Caco-2 (cell line): Measurements from ENCODE around the gene BCAN. TPM values are rescaled to one million over a fixed set of nuclear protein-coding genes. Genes with fewer than 3 reads are reported as not detected.

Experiments
- BruUV-seq: library from RNA; stranded (reverse); fragments of 400-500 nt; replicated peaks from 2 replicates; lab custom pipeline; 2021; lab: Mats Ljungman, UMichigan
- CTCF ChIA-PET: fragments of 300-600 bp; sonication (Branson Sonifier 250); formaldehyde crosslinking; loops from one replicate; lab custom pipeline; 2022; ENCODE audit warnings: antibody characterized with exemption; lab: Charles Lee
- POLR2A ChIA-PET: fragments of 300-600 bp; sonication (Branson Sonifier 250); formaldehyde crosslinking; loops from one replicate; lab custom pipeline; 2022; ENCODE audit warnings: antibody characterized with exemption; lab: Charles Lee
- DNase-seq, 2 experiments: peaks; one replicate each; pipeline versions ENCODE4 v3.0.0 to v3.0.0-alpha.2; 2020 to 2022
- H3K27me3 ChIP-seq: replicated peaks from 2 replicates; pipeline ENCODE4 v1.6.0; 2011; ENCODE audit warnings: low read length; ENCODE audit not compliant: control insufficient read depth, insufficient read depth
- H3K36me3 ChIP-seq: 2 replicates; pipeline ENCODE4 v1.5.1; 2011; ENCODE audit warnings: low read length; ENCODE audit not compliant: control insufficient read depth, insufficient read depth
- H3K4me1 ChIP-seq: fragments of 250-450 bp; sonication (Bioruptor Pico); 2 replicates; pipeline ENCODE4 v1.5.1; 2020; ENCODE audit warnings: mild to moderate bottlenecking
- H3K4me3 ChIP-seq: 2 replicates; pipeline ENCODE4 v1.5.1; 2011; ENCODE audit warnings: low read depth, mild to moderate bottlenecking, control low read depth, low read length
- H3K9me3 ChIP-seq: fragments of 250-450 bp; sonication (Bioruptor Pico); 2 replicates; pipeline ENCODE4 v1.5.1; 2020; ENCODE audit warnings: mild to moderate bottlenecking, moderate library complexity
- H3K27ac Mint-ChIP-seq: one replicate; pipeline ENCODE4 v1.8.0; 2022; ENCODE audit warnings: mixed read lengths; ENCODE audit not compliant: unreplicated experiment
- H3K27me3 Mint-ChIP-seq: one replicate; pipeline ENCODE4 v1.8.0; 2022; ENCODE audit warnings: mixed read lengths; ENCODE audit not compliant: insufficient read depth, unreplicated experiment
- H3K36me3 Mint-ChIP-seq: one replicate; pipeline ENCODE4 v1.8.0; 2022; ENCODE audit warnings: mild to moderate bottlenecking, mixed read lengths; ENCODE audit not compliant: insufficient read depth, unreplicated experiment
- H3K4me1 Mint-ChIP-seq: one replicate; pipeline ENCODE4 v1.8.0; 2022; ENCODE audit warnings: low read depth, mixed read lengths; ENCODE audit not compliant: unreplicated experiment
- H3K4me3 Mint-ChIP-seq: one replicate; pipeline ENCODE4 v1.8.0; 2022; ENCODE audit warnings: mild to moderate bottlenecking, moderate library complexity, mixed read lengths; ENCODE audit not compliant: unreplicated experiment
- H3K9me3 Mint-ChIP-seq: one replicate; pipeline ENCODE4 v1.8.0; 2022; ENCODE audit warnings: mixed read lengths; ENCODE audit not compliant: unreplicated experiment
- intact Hi-C: fragments of 100-400 bp; cut with micrococcal nuclease; formaldehyde crosslinking; loops from one replicate; pipeline ENCODE4 v1.10.0; 2022; ENCODE audit not compliant: unreplicated experiment
- total RNA-seq: library from RNA; stranded (reverse); gene quantifications from 2 replicates; pipeline ENCODE4 v1.2.3, GENCODE V29; 2022
- TF ChIP-seq, protein P1 (sequence below), 2 experiments: fragments of 200-600 bp in 1 of 2; IDR thresholded peaks; 1 replicate in 1 of 2; 2 replicates in 1 of 2; pipeline versions ENCODE4 v1.5.1 to v1.8.0; 2011 to 2022; ENCODE audit warnings: antibody characterized with exemption in 1 of 2, control low read depth in 1 of 2, inconsistent platforms in 1 of 2, low read depth in 1 of 2, low read length in 1 of 2, mild to moderate bottlenecking in 1 of 2, moderate library complexity in 1 of 2; ENCODE audit not compliant: insufficient read depth in 1 of 2, severe bottlenecking in 1 of 2, unreplicated experiment in 1 of 2

Gene BCAN
- total RNA-seq, 1 experiment from 2014 or later: not detected

DNA sequence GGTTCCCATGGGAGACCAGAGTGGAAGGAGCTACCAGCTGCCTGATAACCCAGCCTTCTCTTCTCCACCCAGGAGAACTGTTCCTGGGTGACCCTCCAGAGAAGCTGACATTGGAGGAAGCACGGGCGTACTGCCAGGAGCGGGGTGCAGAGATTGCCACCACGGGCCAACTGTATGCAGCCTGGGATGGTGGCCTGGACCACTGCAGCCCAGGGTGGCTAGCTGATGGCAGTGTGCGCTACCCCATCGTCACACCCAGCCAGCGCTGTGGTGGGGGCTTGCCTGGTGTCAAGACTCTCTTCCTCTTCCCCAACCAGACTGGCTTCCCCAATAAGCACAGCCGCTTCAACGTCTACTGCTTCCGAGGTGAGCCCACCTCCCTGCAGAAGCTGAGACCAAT lies 6.6 kb downstream of the BCAN start:
- Mint-ChIP-seq H3K36me3 (no peaks in the 10 kb centered on the region), H3K27ac (no peak overlapping the region), H3K9me3 (no peaks in the 10 kb centered on the region), H3K27me3 (peaks cover 4% of the 10 kb centered on the region), H3K4me3 (no peak overlapping the region), H3K4me1 (no peaks in the 10 kb centered on the region)
- BruUV-seq: no TSS peak
- no peak overlapping the region for H3K4me3 ChIP-seq
- ChIA-PET CTCF (interaction anchor here (0.6 to 1.3 kb wide), 4 partner anchors 17 to 24 kb away, joined by 3 to 13 read pairs (median 3); no protein-coding TSS in a partner anchor), POLR2A (no interaction called here)
- no peak for DNase-seq
- no peaks in the 10 kb centered on the region for H3K36me3 ChIP-seq
- no peaks in the 10 kb centered on the region for H3K9me3 ChIP-seq
- H3K4me1 ChIP-seq: no peaks in the 10 kb centered on the region
- TF ChIP-seq, protein P1, sequence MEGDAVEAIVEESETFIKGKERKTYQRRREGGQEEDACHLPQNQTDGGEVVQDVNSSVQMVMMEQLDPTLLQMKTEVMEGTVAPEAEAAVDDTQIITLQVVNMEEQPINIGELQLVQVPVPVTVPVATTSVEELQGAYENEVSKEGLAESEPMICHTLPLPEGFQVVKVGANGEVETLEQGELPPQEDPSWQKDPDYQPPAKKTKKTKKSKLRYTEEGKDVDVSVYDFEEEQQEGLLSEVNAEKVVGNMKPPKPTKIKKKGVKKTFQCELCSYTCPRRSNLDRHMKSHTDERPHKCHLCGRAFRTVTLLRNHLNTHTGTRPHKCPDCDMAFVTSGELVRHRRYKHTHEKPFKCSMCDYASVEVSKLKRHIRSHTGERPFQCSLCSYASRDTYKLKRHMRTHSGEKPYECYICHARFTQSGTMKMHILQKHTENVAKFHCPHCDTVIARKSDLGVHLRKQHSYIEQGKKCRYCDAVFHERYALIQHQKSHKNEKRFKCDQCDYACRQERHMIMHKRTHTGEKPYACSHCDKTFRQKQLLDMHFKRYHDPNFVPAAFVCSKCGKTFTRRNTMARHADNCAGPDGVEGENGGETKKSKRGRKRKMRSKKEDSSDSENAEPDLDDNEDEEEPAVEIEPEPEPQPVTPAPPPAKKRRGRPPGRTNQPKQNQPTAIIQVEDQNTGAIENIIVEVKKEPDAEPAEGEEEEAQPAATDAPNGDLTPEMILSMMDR (IDR thresholded peaks at IDR 0.05; ENCODE audit: insufficient read depth in 1 of 2, low read depth in 1 of 2, low read length in 1 of 2, severe bottlenecking in 1 of 2, unreplicated experiment in 1 of 2): no peak
- H3K27me3 ChIP-seq: no peaks in the 10 kb centered on the region
- intact Hi-C loops: no loop called here

DNA sequence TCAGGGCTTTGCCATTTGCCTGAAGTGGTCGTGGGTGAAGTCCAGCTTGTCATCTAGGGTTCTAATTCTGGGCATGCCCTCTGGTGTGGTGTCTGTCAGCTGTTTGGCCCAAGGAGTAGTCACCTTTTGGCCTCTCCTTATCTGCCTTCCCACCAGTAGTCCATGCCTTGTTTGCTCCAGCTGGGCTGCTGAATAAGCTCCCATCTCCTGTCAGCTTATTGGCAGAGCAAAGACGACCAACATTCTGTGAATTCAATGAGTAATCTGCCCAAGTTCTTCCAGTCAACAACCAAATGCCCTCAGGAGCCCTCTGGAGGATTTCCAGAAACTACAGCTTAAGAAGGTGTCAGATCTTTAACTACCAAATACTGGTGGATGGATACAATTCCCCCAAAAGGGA lies 7.0 kb downstream of the BCAN start:
- H3K27ac Mint-ChIP-seq: no peak overlapping the region
- Histone ChIP-seq H3K4me3 (no peak overlapping the region), H3K9me3 (no peaks in the 10 kb centered on the region), H3K36me3 (no peaks in the 10 kb centered on the region), H3K4me1 (no peaks in the 10 kb centered on the region), H3K27me3 (no peaks in the 10 kb centered on the region)
- no peaks in the 10 kb centered on the region for H3K9me3 Mint-ChIP-seq
- DNase-seq: no peak
- H3K4me1 Mint-ChIP-seq: no peaks in the 10 kb centered on the region
- POLR2A ChIA-PET: no interaction called here
- CTCF ChIA-PET: interaction anchor here (0.6 to 1.3 kb wide), 5 partner anchors 16 to 29 kb away, joined by 3 to 13 read pairs (median 3); no protein-coding TSS in a partner anchor
- intact Hi-C loops: no loop called here
- H3K27me3 Mint-ChIP-seq: peaks cover 2% of the 10 kb centered on the region
- no TSS peak for BruUV-seq
- no peak overlapping the region for H3K4me3 Mint-ChIP-seq
- TF ChIP-seq, protein P1 (IDR thresholded peaks at IDR 0.05; ENCODE audit: insufficient read depth in 1 of 2, low read depth in 1 of 2, low read length in 1 of 2, severe bottlenecking in 1 of 2, unreplicated experiment in 1 of 2): no peak
- no peaks in the 10 kb centered on the region for H3K36me3 Mint-ChIP-seq

- no peak overlapping the region for H3K27ac Mint-ChIP-seq
- no peaks in the 10 kb centered on the region for H3K9me3 Mint-ChIP-seq
- Histone ChIP-seq H3K27me3 (no peaks in the 10 kb centered on the region), H3K36me3 (no peaks in the 10 kb centered on the region), H3K4me1 (no peaks in the 10 kb centered on the region), H3K4me3 (no peak overlapping the region), H3K9me3 (no peaks in the 10 kb centered on the region)
- H3K36me3 Mint-ChIP-seq: no peaks in the 10 kb centered on the region
- CTCF ChIA-PET: interaction anchor here (0.9 kb wide), 1 partner anchor 25 kb away, joined by 4 read pairs; the partner anchor contains the start of gene NES
- TF ChIP-seq, protein P1 (IDR thresholded peaks at IDR 0.05; ENCODE audit: insufficient read depth in 1 of 2, low read depth in 1 of 2, low read length in 1 of 2, severe bottlenecking in 1 of 2, unreplicated experiment in 1 of 2): no peak
- POLR2A ChIA-PET: no interaction called here
- no peak overlapping the region for H3K4me3 Mint-ChIP-seq
- peaks cover 9% of the 10 kb centered on the region for H3K27me3 Mint-ChIP-seq
- BruUV-seq: no TSS peak
- intact Hi-C loops: no loop called here
- no peaks in the 10 kb centered on the region for H3K4me1 Mint-ChIP-seq
- peak in 1 of 2 experiments; percentile 66 for DNase-seq
Observed at GRCh38 chr1:156652131-156652991, 10.4 kb downstream of the BCAN start.
